Astrocyte of the cerebellum (primary cell): ENCODE results near the gene NLN.
"Not testable (repeated sequence)": the region's sequence is repeated elsewhere in the genome, so short reads cannot be mapped to it uniquely, and the experiment has no call there.

Experiments
- DNase-seq: peaks from one replicate; pipeline ENCODE4 v3.0.0-alpha.2; 2011; ENCODE audit warnings: low read depth
- H3K4me3 ChIP-seq: 2 replicates; pipeline ENCODE4 v1.5.1; 2011; ENCODE audit warnings: mild to moderate bottlenecking, low read depth, low read length, moderate library complexity
- CTCF ChIP-seq: IDR thresholded peaks from 2 replicates; pipeline ENCODE4 v1.5.1; 2012; ENCODE audit warnings: low read length, low read depth, moderate library complexity, mild to moderate bottlenecking; ENCODE audit errors: missing control alignments
- in situ Hi-C: cut with HindIII; loops from 2 replicates; pipeline ENCODE4 v1.10.0; 2017; ENCODE audit warnings: low sequenced_read_pairs

Gene NLN

GRCh38 chr5:65718576-65719310 lies 3.3 kb upstream of the NLN start:
- no peak for DNase-seq
- in situ Hi-C loops: no loop called here
- H3K4me3 ChIP-seq: no peak overlapping the region
- no peak for TF ChIP-seq CTCF

GRCh38 chr5:65721050-65721719 lies 820 bp upstream of the NLN start:
- no peak for TF ChIP-seq CTCF
- in situ Hi-C loops: no loop called here
- peak; percentile 66 for DNase-seq
- peak overlapping the region; percentile 66 for H3K4me3 ChIP-seq

- peak overlapping the region; percentile 66 for H3K4me3 ChIP-seq
- TF ChIP-seq CTCF: no peak
- peak; percentile 72 for DNase-seq
- in situ Hi-C loops: no loop called here
These were observed 784 bp downstream of the NLN start for GRCh38 chr5:65722575-65723403.

GRCh38 chr5:65727491-65728156 lies 5.6 kb downstream of the NLN start:
- in situ Hi-C loops: no loop called here
- no peak for TF ChIP-seq CTCF
- H3K4me3 ChIP-seq: no peak overlapping the region
- no peak for DNase-seq

- no peak for DNase-seq
- in situ Hi-C loops: no loop called here
- no peak overlapping the region for H3K4me3 ChIP-seq
- no peak for TF ChIP-seq CTCF
These were observed 6.2 kb downstream of the NLN start for GRCh38 chr5:65728218-65728617.

- no peak for TF ChIP-seq CTCF
- DNase-seq: no peak
- H3K4me3 ChIP-seq: no peak overlapping the region
- in situ Hi-C loops: no loop called here
These were observed 8.9 kb downstream of the NLN start for GRCh38 chr5:65730910-65731309.

- H3K4me3 ChIP-seq, DNase-seq, in situ Hi-C loops: not testable (repeated sequence)
These were observed 10.0 kb downstream of the NLN start for GRCh38 chr5:65732046-65732445.

- DNase-seq, in situ Hi-C loops, H3K4me3 ChIP-seq: not testable (repeated sequence)
These were observed 12.3 kb downstream of the NLN start for GRCh38 chr5:65734196-65734775.
